UCSD-AML1 (cell line): Measurements from ENCODE around the gene CLDN20.
"Not testable (repeated sequence)": the region's sequence is repeated elsewhere in the genome, so short reads cannot be mapped to it uniquely, and the experiment has no call there.

Experiments used
- DNase-seq: peaks from one replicate; lab custom pipeline; 2025; ENCODE audit not compliant: unreplicated experiment; lab: John Stamatoyannopoulos, UW

CLDN20 gene

GRCh38 chr6:155268088-155268867 is 4.5 kb downstream of the CLDN20 start:
- DNase-seq = not testable (repeated sequence)

- DNase-seq = no peak
Measured at GRCh38 chr6:155269765-155270164, 6.0 kb downstream of the CLDN20 start.

GRCh38 chr6:155270561-155271091 is 6.8 kb downstream of the CLDN20 start:
- DNase-seq = no peak

DNA sequence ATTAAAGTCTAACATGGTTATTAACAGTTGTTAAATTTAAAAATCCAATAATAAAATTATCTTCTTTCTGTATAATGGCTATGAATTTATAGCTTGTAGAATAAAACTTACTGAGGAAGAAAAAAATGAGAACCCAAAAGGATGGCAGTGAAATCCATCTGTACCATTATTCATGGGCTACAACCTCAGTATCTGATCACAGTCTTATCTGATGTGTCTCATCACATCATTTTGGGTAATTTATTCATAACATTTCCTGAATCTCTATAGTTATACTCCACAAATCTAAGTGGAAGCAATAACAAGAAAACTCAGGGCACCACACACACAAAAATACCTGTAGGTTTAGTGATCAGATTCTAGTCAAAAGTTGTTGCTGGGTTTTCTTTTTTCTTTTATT is 7.3 kb downstream of the CLDN20 start:
- DNase-seq = no peak

GRCh38 chr6:155272353-155273232 is 8.8 kb downstream of the CLDN20 start:
- DNase-seq = no peak

GRCh38 chr6:155273431-155273830 is 9.6 kb downstream of the CLDN20 start:
- DNase-seq = no peak

GRCh38 chr6:155274106-155274505 is 10.3 kb downstream of the CLDN20 start:
- no peak for DNase-seq

DNA sequence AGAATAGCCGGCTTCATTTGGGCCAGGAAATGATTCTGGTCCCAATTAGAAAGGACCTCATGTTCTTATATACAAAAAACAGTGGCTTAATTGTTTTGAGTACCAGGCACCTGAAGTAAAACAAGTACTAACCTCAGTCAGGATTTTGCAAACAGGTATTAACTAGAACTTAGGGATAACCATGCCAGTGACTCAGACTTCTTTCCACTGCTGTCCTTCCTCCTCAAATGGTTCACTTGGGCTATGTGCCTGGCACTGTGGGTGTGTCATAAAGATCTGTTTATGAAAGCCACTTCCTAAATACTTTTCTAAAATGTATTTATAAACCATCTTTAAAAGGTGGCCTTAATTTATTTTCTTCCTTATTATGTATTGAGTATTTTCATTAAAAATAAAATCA is 10.7 kb downstream of the CLDN20 start:
- DNase-seq = no peak

- DNase-seq = no peak
Measured at GRCh38 chr6:155275808-155276480, 12.1 kb downstream of the CLDN20 start.

DNA sequence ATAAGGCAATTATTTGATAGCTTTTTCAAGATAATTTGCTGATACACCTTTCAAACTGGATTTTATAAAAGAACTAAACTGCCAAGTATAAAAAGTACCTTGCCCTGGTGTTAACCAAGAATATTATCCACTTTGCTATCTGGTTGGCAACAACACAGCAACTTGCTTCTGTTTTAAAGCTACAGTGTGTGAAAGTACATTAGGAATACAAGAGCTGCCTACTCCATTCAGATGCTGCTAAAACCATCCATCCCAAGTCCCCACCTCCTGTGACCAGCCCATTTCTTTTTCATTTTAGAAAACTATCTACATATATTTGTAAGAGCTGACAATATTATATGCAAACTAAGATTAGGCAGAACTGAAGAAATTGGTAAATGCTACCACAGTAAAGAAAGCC is 12.8 kb downstream of the CLDN20 start:
- DNase-seq = no peak

DNA sequence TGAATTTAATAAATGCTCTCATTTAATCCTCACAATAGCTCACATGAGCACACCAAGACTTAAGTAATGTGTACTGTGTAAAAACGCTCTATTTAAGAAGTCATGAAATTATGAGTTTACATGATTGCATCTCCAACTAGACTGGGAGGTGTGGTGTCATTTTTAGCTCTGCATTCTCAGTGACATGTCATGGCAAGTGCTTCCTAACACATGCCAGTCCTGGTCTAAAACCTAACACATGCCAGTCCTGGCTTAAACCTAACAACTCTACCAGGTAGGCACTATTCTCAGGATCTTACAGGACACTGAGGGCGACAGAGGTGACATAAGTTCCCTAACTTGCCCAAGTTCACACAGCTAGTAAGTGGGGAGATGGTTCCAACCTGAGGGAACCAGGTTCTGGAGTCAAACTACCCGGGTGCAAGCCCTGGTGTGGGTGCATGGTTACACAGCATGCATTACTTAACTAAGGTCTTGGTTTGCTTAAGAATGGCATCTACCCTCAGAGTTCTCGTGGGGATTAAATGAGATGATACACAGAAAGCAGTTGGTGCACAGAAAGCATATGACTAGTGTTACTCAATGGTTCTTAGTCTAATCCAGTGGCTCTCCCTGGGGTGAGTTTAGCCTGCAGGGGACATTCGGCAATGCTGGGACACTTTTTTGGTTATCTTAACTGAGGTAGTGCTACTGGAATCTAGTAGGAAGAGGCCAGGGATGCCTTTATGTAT is 14.7 kb downstream of the CLDN20 start:
- DNase-seq = no peak

- no peak for DNase-seq
Measured at GRCh38 chr6:155284775-155285174, 21.0 kb downstream of the CLDN20 start.

- DNase-seq = no peak
Measured at GRCh38 chr6:155287762-155288161, 23.9 kb downstream of the CLDN20 start.

DNA sequence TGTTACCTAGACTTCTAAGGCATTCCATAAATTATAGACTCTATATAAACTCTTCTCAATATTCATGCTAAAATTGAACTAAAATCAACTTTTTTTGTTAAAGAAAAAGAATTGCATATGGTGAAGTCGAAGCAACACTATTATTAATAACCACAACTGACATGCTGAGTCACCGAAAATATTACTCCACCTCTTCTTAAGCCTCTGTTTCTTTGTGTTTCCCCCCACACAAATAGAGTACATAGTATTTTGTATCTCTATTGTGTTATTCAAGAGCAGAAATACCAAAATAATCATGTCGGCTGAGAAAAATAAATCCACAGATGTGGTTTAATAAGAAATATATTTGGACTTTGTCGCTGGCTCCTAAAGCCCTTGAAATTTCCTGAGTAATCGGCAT is 26.7 kb downstream of the CLDN20 start:
- no peak for DNase-seq

DNA sequence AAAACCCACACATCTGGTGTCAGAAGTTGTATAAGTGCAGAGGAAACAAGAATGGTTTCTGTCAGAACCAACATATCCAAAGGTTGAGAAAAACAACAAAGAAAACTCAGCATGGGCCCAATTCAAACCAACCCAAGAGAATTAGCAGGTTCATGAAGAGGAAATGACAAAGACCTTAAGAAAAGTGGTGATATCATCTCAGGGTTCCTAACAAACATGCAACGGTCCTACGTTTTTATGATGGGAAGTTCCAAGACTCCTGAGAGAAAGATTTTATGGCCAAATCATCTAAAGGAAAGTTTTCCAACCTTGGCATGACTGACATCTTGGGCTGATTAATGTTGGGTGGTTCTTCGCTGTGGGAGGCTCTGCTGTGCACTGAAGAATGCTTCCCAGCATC is 27.5 kb downstream of the CLDN20 start:
- DNase-seq = no peak

- no peak for DNase-seq
Measured at GRCh38 chr6:155292711-155293110, 28.9 kb downstream of the CLDN20 start.

DNA sequence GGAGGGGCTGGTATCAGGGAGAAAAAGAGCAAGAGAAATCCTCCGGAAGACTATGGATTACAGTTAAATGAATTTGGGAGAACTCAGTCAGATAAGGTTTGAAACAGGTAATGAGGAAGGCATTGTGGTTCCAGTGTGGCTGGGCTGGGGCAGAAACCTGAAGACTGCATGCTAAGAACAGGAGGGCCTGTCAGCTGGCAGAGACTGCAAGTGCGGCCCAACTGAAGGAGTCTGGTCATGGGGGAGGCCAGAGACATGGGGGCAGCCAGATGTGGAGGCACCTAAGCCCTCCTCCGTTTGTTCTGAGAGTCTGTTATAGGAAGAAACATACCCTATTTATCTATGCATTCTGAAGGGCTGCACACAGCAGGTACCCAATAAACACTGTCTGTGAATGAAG is 33.9 kb downstream of the CLDN20 start:
- DNase-seq = no peak

DNA sequence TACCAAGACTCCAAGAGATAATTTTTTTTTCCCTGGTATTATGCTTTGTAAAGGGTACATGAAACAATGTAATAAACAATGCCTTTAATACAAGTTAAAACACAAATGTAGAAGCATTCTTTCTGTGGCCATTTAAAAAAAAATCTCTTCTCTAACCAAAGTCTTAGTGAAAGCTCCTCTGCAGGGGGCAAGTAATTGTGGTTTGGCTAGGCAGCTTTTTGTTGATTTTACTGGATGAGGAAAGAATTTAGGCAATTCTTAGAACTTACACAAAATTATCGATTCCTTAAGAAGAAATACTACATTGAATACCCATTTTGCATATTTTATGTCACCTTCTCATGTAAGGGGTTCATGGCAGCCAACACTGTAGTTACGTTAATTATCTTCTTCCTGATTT is 38.1 kb downstream of the CLDN20 start:
- no peak for DNase-seq

- no peak for DNase-seq
Measured at GRCh38 chr6:155303361-155303870, 39.6 kb downstream of the CLDN20 start.

GRCh38 chr6:155306958-155307357 is 43.1 kb downstream of the CLDN20 start:
- no peak for DNase-seq

GRCh38 chr6:155309150-155309549 is 45.3 kb downstream of the CLDN20 start:
- no peak for DNase-seq
